Urinary bladder (tissue), 4 donors: Measurements from ENCODE around the gene MRPL11. TPM values are rescaled to one million over a fixed set of nuclear protein-coding genes. Genes with fewer than 3 reads are reported as not detected.
A peak's percentile ranks its signal among the peaks of the same experiment; 100 is the strongest.

ENCODE experiments used
- DNase-seq: peaks from one replicate; pipeline ENCODE4 v3.0.0-alpha.2; 2015; ENCODE audit errors: extremely low spot score
- H3K27ac ChIP-seq: one replicate; pipeline ENCODE4 v1.5.1; 2013; ENCODE audit warnings: low read depth, mild to moderate bottlenecking, moderate library complexity
- H3K36me3 ChIP-seq: one replicate; pipeline ENCODE4 v1.6.1; 2013; ENCODE audit warnings: mild to moderate bottlenecking, moderate library complexity; ENCODE audit not compliant: insufficient read depth
- H3K4me1 ChIP-seq: one replicate; pipeline ENCODE4 v1.6.1; 2013; ENCODE audit warnings: mild to moderate bottlenecking, moderate library complexity; ENCODE audit not compliant: insufficient read depth
- H3K4me3 ChIP-seq: one replicate; pipeline ENCODE4 v1.5.1; 2013; ENCODE audit warnings: low read depth, low read length
- WGBS: extraction: QIAGEN DNeasy Blood & Tissue Kit; methylation state at CpG from one replicate; pipeline ENCODE4 v1.1.7; 2013; 5-methylcytosine and 5-hydroxymethylcytosine counted together
- polyA plus RNA-seq: library from polyadenylated mRNA; stranded (reverse); fragments of 200-250 nt; gene quantifications from one replicate; pipeline ENCODE4 v1.2.3, GENCODE V29; 2013
- total RNA-seq: library from RNA; depleted of rRNA; stranded (reverse); fragments of >200 nt; gene quantifications from one replicate; pipeline ENCODE4 v1.2.3, GENCODE V29; 2014
- donor health status: healthy with polysubstance abuse.
- donor health status: healthy.

MRPL11 gene
- total and polyA plus RNA-seq, 2 donors = 32.9 to 54.9 TPM

GRCh38 chr11:66414120-66414934 is 24.3 kb downstream of the MRPL11 start:
- no peak for DNase-seq
- Histone ChIP-seq H3K27ac (no peak overlapping the region), H3K36me3 (no peaks in the 10 kb centered on the region), H3K4me1 (no peaks in the 10 kb centered on the region), H3K4me3 (no peak overlapping the region)
- WGBS = 58% methylated on average over 12 of the region's 12 CpGs

DNA sequence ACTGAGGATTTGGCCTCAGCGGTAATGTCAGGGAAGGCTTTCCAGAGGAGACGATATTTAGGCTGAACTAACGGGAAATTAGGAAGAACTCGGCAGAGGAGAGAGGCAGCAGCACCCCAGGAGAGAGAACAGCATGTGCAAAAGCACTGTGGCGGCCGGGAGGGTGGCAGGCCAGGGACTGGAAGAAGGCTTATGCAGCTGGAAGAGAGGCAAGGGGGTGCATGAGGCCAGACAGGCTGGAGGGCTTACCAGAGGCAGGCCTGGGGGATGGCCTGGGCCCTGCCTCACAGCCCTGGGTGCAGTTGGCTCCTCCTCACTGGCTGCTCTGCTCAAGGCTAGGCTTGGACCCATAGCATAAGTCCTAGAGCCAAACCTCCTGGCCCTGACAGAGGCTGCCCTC is 25.5 kb downstream of the MRPL11 start:
- Histone ChIP-seq H3K4me1 (peaks cover 1% of the 10 kb centered on the region), H3K4me3 (no peak overlapping the region), H3K36me3 (no peaks in the 10 kb centered on the region), H3K27ac (no peak overlapping the region)
- DNase-seq = no peak
- WGBS = 82% methylated on average over 6 of the region's 6 CpGs

DNA sequence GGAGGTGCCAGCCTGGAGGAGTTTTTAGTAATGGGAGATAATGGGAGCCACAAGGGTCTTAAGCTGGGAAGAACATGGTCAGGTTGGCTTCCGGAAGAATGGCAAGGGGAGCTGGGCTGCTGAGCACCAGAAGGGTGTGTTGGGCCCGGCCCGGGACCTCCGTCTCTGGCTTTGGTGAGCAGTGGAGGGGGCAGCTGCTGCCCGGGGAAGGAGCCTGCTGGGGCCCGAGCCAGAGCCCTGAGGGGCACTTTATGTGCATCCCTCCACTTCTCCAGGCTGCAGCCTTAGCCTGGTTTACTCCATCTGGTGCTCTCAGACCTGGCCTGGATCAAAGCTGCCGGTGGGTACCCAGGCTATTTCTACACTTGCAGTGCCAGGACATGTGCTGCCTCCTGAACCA is 26.5 kb downstream of the MRPL11 start:
- WGBS = 56% methylated on average over 7 of the region's 7 CpGs
- no peaks in the 10 kb centered on the region for H3K36me3 ChIP-seq
- H3K4me3 ChIP-seq = no peak overlapping the region
- H3K27ac ChIP-seq = no peak overlapping the region
- peaks cover 1% of the 10 kb centered on the region for H3K4me1 ChIP-seq
- DNase-seq = no peak

DNA sequence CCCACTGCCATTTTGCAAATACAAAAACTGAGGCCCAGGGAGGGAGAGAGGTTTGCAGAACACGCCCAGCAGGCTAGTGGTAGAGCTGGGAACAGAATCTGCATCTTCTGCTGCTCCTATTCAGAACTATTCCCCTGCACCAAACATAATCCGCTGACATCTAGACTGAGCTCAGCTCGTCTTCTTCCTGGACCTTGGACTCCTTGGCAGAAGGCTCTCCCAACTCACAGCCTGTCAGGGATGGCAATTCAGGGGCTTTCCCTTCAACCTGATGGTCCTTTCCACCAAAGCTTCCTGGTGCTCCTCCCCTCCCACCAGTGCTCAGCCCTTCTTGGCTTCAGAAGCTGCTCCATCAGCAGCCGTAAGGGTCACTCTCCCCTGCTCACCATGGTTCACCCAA is 27.3 kb downstream of the MRPL11 start:
- Histone ChIP-seq H3K4me1 (peaks cover 1% of the 10 kb centered on the region), H3K36me3 (no peaks in the 10 kb centered on the region), H3K4me3 (no peak overlapping the region), H3K27ac (no peak overlapping the region)
- DNase-seq = no peak
- 42% methylated on average over 4 of the region's 4 CpGs for WGBS

GRCh38 chr11:66410191-66410590 is 28.5 kb downstream of the MRPL11 start:
- H3K4me1 ChIP-seq = peaks cover 1% of the 10 kb centered on the region
- no peaks in the 10 kb centered on the region for H3K36me3 ChIP-seq
- no peak overlapping the region for H3K4me3 ChIP-seq
- 72% methylated on average over 12 of the region's 12 CpGs for WGBS
- no peak overlapping the region for H3K27ac ChIP-seq
- DNase-seq = no peak

- DNase-seq = no peak
- Histone ChIP-seq H3K36me3 (no peaks in the 10 kb centered on the region), H3K27ac (no peak overlapping the region), H3K4me3 (peak overlapping the region; percentile 36), H3K4me1 (peaks cover 1% of the 10 kb centered on the region)
- WGBS = 16% methylated on average over 15 of the region's 15 CpGs
Measured at GRCh38 chr11:66409226-66409625, 29.4 kb downstream of the MRPL11 start.

- H3K36me3 ChIP-seq = no peaks in the 10 kb centered on the region
- peak overlapping the region; percentile 36 for H3K4me3 ChIP-seq
- DNase-seq = peak; percentile 41
- under 1% methylated on average over 63 of the region's 63 CpGs for WGBS
- peaks cover 1% of the 10 kb centered on the region for H3K4me1 ChIP-seq
- H3K27ac ChIP-seq = no peak overlapping the region
Measured at GRCh38 chr11:66408488-66409214, 30.0 kb downstream of the MRPL11 start.

DNA sequence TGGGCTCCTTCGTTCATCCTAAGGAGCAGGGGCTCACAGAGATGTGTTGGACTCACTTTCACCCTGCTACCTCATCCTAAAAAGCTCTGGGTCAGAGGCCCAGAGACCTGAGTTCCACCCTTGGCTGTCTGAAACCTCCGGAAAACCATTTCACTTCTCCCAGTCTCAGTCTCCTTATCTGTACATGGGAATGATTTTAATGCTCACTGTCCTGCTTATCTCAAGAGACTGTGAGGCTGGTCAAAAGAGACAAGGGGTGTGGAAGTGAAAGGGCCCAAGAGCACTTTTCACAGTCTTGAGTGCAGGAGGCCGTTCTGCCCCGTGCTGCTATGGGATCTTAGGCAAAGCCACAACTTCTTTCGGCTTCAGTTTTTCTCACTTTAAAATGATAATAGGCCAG is 31.0 kb downstream of the MRPL11 start:
- 65% methylated on average over 5 of the region's 5 CpGs for WGBS
- no peak overlapping the region for H3K4me3 ChIP-seq
- no peak for DNase-seq
- peaks cover 1% of the 10 kb centered on the region for H3K4me1 ChIP-seq
- H3K36me3 ChIP-seq = no peaks in the 10 kb centered on the region
- no peak overlapping the region for H3K27ac ChIP-seq

DNA sequence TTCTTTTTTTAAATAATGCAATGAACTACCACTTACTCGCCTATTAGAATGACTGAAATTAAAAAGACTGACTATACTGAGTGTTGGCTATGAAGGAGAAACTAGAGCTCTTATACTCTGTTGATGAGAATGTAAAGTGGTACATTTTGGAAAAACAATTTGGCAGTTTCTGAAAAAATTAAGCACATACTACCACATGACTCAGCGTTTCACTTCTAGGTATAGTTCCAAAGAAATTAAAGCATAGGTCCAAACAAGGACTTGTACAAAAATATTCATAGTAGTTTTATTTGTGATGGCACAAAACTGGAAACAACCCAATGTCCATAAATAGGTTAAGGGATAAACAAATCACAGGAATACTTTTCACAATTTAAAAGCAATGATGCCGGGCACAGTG is 44.7 kb downstream of the MRPL11 start:
- DNase-seq = no peak
- H3K36me3 ChIP-seq = no peaks in the 10 kb centered on the region
- 80% methylated on average over 3 of the region's 3 CpGs for WGBS

GRCh38 chr11:66391322-66391721 is 47.3 kb downstream of the MRPL11 start:
- WGBS = 79% methylated on average over 6 of the region's 6 CpGs
- DNase-seq = no peak
- Histone ChIP-seq H3K4me3 (no peak overlapping the region), H3K27ac (no peak overlapping the region), H3K36me3 (no peaks in the 10 kb centered on the region), H3K4me1 (no peaks in the 10 kb centered on the region)

More for the DNA sequence above, 44.7 kb downstream of the MRPL11 start:
- Histone ChIP-seq H3K27ac (no peak overlapping the region), H3K4me3 (no peak overlapping the region), H3K4me1 (no peaks in the 10 kb centered on the region)

DNA sequence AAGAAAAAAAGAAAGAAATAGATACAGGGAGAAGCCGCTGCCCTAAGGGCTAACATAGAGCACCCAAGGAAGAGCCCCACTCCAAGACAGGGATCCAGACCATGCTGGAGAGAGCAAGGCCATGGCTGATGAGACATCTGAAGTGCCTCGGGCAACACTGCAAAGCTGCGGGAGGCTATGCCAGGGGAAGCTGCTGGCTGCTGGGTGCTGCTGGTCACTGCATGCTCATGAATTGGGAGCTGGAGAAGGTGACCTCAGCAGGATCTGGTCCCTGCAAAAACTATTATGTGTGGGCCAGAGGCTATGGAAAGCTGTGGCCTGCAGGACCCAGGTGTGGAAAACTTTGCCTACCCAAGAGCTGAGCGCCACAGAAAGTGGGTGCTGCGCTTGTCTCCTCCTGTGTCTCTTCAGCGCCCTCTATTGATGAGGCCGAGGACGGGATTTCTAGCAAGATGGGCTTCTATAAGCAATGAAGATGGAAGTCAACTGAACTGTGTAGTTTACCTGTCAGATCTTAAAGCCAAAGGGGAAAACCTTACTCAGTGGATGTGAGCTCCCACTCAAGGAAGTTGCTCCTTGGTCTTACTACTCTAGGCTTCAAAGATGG is 49.8 kb downstream of the MRPL11 start:
- Histone ChIP-seq H3K4me1 (no peaks in the 10 kb centered on the region), H3K27ac (no peak overlapping the region), H3K36me3 (no peaks in the 10 kb centered on the region), H3K4me3 (no peak overlapping the region)
- DNase-seq = no peak
- WGBS = 28% methylated on average over 8 of the region's 8 CpGs

DNA sequence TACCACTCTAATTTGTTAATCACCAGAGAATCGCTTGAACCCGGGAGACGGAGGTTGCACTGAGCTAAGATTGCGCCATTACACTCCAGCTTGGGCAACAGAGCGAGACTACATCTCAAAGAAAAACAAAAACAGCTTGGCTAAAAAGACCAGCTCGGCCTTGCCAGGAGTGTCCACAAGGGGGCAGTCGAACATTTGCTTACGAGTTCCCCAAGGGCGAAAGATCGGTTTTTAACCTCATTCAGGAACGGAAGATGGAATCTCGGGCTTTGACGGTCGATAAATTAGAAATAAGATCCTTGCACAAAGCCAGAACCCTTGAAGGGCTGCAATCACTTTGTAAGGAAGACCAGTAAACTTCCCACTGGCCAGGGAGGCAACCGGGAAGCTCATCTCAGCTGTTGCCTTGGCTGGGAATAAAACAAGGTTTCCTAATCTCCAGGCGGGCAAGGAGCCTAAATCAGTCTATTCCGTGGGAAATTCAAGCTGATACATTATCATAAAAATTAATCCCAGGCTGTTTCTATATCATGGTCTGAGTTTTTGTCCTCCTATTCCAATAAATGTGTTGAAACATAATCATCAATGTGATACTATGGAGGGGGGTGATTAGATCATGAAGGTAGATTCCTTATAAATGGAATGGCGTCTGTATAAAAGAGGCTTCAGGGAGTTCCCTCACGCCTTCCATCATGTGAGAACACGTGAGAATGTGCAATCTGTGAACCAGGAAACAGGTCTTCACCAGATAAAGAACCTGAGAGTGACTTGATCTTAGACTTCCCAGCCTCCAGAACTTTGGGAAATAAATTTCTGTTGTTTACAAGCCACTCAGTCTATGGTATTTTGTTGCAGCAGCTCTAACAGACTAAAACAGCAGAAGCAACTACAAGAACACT is 52.2 kb downstream of the MRPL11 start:
- H3K4me1 ChIP-seq = no peaks in the 10 kb centered on the region
- no peak overlapping the region for H3K27ac ChIP-seq
- DNase-seq = peak; percentile 62
- no peak overlapping the region for H3K4me3 ChIP-seq
- 8% methylated on average over 20 of the region's 20 CpGs for WGBS
- no peaks in the 10 kb centered on the region for H3K36me3 ChIP-seq
